ENCODE data around the gene ITGA11. TPM values are rescaled to one million over a fixed set of nuclear protein-coding genes. Genes with fewer than 3 reads are reported as not detected.

ITGA11 gene
- total RNA-seq, 1 donor from 2014 or later = 31.4 TPM

DNA sequence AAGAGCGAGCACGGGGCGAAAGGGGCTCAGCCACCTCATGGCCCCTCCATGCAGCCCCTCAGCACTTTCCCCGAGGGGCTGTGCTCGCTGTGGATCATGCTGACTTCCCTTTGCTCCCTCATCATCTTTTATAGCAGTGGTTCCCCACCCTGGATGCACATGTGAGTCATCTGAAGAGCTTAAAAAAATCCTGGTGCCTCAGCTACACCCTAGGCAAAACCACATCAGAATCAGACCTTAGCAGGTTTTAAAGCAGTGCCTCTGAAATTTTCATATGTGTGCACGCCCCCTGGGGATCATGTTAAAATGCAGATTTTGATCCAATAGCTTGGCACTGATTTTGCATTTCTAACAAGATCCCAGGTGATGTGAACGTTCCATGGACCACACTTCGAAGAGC lies 103.5 kb downstream of the ITGA11 start:
- Histone ChIP-seq H3K27ac (replicated peaks) (no peak overlapping the region), H3K27me3 (ENCODE audit: low read depth) (no peaks in the 10 kb centered on the region), H3K4me3 (no peak overlapping the region), H3K36me3 (peaks cover 34% of the 10 kb centered on the region), H3K9me3 (replicated peaks) (no peaks in the 10 kb centered on the region), H3K4me1 (peaks cover under 1% of the 10 kb centered on the region)
- intact Hi-C loops (cut with micrococcal nuclease) = no loop called here
- TF ChIP-seq, protein P1, sequence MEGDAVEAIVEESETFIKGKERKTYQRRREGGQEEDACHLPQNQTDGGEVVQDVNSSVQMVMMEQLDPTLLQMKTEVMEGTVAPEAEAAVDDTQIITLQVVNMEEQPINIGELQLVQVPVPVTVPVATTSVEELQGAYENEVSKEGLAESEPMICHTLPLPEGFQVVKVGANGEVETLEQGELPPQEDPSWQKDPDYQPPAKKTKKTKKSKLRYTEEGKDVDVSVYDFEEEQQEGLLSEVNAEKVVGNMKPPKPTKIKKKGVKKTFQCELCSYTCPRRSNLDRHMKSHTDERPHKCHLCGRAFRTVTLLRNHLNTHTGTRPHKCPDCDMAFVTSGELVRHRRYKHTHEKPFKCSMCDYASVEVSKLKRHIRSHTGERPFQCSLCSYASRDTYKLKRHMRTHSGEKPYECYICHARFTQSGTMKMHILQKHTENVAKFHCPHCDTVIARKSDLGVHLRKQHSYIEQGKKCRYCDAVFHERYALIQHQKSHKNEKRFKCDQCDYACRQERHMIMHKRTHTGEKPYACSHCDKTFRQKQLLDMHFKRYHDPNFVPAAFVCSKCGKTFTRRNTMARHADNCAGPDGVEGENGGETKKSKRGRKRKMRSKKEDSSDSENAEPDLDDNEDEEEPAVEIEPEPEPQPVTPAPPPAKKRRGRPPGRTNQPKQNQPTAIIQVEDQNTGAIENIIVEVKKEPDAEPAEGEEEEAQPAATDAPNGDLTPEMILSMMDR (IDR thresholded peaks at IDR 0.05; ENCODE audit: borderline replicate concordance) = no peak
- no peak for DNase-seq

DNA sequence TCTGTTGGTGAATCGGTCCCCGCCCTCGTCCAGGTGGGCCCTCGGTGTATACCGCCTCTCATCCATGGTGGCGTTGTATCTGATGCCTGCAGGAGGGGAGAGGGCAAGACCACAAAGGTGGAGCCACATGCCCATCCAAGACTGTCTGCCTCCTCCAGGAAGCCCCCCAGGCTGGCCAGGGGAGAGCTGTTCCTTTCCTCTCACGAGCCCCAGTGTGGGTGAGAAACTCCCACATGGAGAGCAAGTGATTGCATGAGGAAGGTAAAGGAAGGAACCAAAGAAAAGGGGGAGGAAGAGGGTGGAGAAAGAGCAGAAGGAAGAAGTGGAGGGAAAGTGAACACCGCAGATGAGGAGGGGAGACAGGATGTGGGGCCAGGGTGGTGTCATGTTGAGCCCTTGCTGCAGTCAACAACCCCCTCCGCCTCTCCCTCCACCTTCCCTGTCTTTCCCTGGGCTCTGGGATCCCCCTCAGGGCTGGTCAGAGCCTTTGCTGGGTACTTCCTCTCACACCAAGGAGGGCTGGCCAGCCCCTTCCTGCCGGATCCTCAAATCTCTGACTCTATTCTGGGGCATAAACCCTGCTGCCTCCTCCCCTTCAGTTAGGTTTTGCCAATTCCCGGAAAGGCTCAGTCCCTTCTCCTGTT lies 105.1 kb downstream of the ITGA11 start:
- H3K36me3 ChIP-seq = peaks cover 32% of the 10 kb centered on the region

DNA sequence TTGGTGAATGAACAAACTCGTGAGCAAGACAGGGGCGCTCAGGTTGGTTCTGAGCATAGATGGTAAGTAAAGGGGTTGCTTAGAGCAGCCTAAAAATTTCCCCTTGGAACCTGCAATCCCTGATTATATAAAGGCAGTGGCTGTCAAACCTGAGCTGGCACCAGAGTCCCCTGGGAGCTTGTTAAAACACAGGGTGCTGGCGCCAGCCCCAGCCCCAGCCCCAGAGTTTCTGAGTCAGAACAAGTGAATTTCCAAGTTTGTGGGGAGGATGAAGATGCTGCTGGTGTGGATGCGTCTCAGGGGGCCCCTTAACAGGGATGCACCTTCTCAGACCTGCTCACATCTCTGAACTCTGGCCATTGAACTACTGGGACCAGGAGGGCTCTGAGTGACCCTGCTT lies 106.2 kb downstream of the ITGA11 start:
- TF ChIP-seq, protein P1 (IDR thresholded peaks at IDR 0.05; ENCODE audit: borderline replicate concordance) = no peak
- Histone ChIP-seq H3K9me3 (replicated peaks) (no peaks in the 10 kb centered on the region), H3K4me3 (no peak overlapping the region), H3K27ac (replicated peaks) (no peak overlapping the region), H3K27me3 (ENCODE audit: low read depth) (no peaks in the 10 kb centered on the region), H3K4me1 (no peaks in the 10 kb centered on the region), H3K36me3 (peaks cover 21% of the 10 kb centered on the region)
- no peak for DNase-seq
- intact Hi-C loops (cut with micrococcal nuclease) = no loop called here

More for the DNA sequence above, 105.1 kb downstream of the ITGA11 start:
- Histone ChIP-seq H3K4me1 (no peaks in the 10 kb centered on the region), H3K9me3 (replicated peaks) (no peaks in the 10 kb centered on the region), H3K4me3 (no peak overlapping the region), H3K27ac (replicated peaks) (no peak overlapping the region), H3K27me3 (ENCODE audit: low read depth) (no peaks in the 10 kb centered on the region)
- intact Hi-C loops (cut with micrococcal nuclease) = no loop called here
- TF ChIP-seq, protein P1 (IDR thresholded peaks at IDR 0.05; ENCODE audit: borderline replicate concordance) = no peak
- no peak for DNase-seq

DNA sequence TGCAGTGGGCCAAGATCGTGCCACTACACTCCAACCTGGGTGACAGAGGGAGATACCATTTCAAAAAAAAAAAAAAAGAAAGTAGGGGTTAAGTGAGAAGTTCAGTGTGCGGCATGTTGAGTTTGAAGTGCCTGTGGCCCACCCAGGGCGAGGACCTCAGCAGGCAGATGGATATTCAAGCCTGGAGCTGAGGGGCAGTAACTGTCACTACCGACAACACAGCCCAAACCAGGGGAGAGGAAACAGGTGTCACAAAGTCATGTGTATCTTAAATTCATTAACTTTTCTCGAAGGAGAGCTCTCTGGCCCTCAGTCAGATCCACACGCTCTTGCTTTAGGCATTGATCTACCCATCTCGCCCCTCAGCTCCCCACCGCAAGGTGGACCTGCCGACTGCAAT lies 109.2 kb downstream of the ITGA11 start:
- TF ChIP-seq, protein P1 (IDR thresholded peaks at IDR 0.05; ENCODE audit: borderline replicate concordance) = no peak
- DNase-seq = no peak
- H3K9me3 ChIP-seq (replicated peaks) = no peaks in the 10 kb centered on the region
- H3K36me3 ChIP-seq = peaks cover 21% of the 10 kb centered on the region
- no peaks in the 10 kb centered on the region for H3K4me1 ChIP-seq
- no peak overlapping the region for H3K27ac ChIP-seq (replicated peaks)
- intact Hi-C loops (cut with micrococcal nuclease) = no loop called here
- no peaks in the 10 kb centered on the region for H3K27me3 ChIP-seq (ENCODE audit: low read depth)
- no peak overlapping the region for H3K4me3 ChIP-seq

DNA sequence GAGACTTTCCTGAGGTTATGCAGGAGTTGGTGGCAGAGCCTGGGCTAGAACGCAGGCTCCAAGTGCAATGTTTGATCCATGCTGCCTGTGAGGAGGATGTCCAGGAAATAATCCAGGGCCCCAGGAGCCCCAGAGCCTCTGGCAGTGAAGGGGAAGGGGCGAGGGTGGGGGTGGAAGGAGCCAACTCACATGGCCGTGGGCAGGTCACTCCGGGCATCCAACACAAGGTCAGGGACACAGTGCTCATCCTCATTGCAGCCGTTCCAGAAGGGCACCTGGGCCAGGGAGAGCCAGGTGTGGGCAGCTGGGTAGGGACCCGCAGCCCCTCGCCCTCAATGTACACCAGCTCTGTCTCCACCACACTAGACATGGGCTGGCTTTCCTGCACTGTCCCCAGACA lies 110.7 kb downstream of the ITGA11 start:
- DNase-seq = no peak
- intact Hi-C loops (cut with micrococcal nuclease) = no loop called here
- TF ChIP-seq, protein P1 (IDR thresholded peaks at IDR 0.05; ENCODE audit: borderline replicate concordance) = no peak
- Histone ChIP-seq H3K27me3 (ENCODE audit: low read depth) (no peaks in the 10 kb centered on the region), H3K4me3 (no peak overlapping the region), H3K4me1 (peaks cover under 1% of the 10 kb centered on the region), H3K27ac (replicated peaks) (no peak overlapping the region), H3K36me3 (peaks cover 21% of the 10 kb centered on the region), H3K9me3 (replicated peaks) (no peaks in the 10 kb centered on the region)

Measured in left ventricle myocardium inferior (tissue), 1 donor.